K562 (cell line): ENCODE measurements around the gene TWIST1. TPM values are rescaled to one million over a fixed set of nuclear protein-coding genes. Genes with fewer than 3 reads are reported as not detected.

Source experiments
- ATAC-seq: fragments of 200-7000 bp; cut with Tn5 transposase; 3 replicates; pipeline ENCODE4 v1.9.1; 2020; ENCODE audit warnings: moderate library complexity
- BruUV-seq: library from RNA; stranded (reverse); fragments of 400-500 nt; replicated peaks from 2 replicates; lab custom pipeline; 2021; lab: Mats Ljungman, UMichigan
- CTCF ChIA-PET: fragments of 300-600 bp; formaldehyde crosslinking; extraction: SDS; loops from one replicate; lab custom pipeline; 2021; ENCODE audit warnings: low intra/inter-chr PET ratio; lab: Yijun Ruan, JAX
- POLR2A ChIA-PET: fragments of 300-600, 350-650 bp; sonication (Branson Sonifier 250); formaldehyde crosslinking; extraction: SDS; loops from one replicate; lab custom pipeline; 2021; ENCODE audit warnings: antibody characterized with exemption, inconsistent platforms; lab: Yijun Ruan, JAX
- DNase-seq, 4 experiments: peaks; one replicate each; pipeline versions ENCODE4 v3.0.0 to v3.0.0-alpha.2; 2011 to 2018; ENCODE audit warnings: low spot score in 3 of 4, mixed read lengths in 3 of 4; ENCODE audit errors: extremely low read depth in 1 of 4
- FAIRE-seq: peaks from 2 replicates; lab custom pipeline; 2011; peaks lifted over from hg19 to GRCh38; lab: Jason Lieb, UNC
- H2AFZ ChIP-seq: 2 replicates; pipeline ENCODE4 v1.6.0; 2011; ENCODE audit warnings: low read depth, low read length, control low read depth, inconsistent platforms
- H3K27ac ChIP-seq: fragments of 200-600 bp; 3 replicates; pipeline ENCODE4 v1.8.0; 2011; ENCODE audit warnings: low read depth, mild to moderate bottlenecking, control low read depth, inconsistent platforms, low read length, moderate library complexity, mixed read lengths; ENCODE audit errors: extremely low read depth
- H3K27me3 ChIP-seq, 2 experiments: fragments of 300-600 bp in 1 of 2; 2 replicates in 1 of 2; 3 replicates in 1 of 2; pipeline versions ENCODE4 v1.6.0 to v1.8.0; 2011; ENCODE audit warnings: inconsistent platforms in 2 of 2, low read length in 2 of 2, mild to moderate bottlenecking in 1 of 2, mixed read lengths in 1 of 2, moderate library complexity in 1 of 2; ENCODE audit not compliant: control insufficient read depth in 2 of 2, insufficient read depth in 2 of 2
- H3K36me3 ChIP-seq: fragments of 300-600 bp; 3 replicates; pipeline ENCODE4 v1.8.0; 2011; ENCODE audit warnings: mild to moderate bottlenecking, low read length, inconsistent platforms; ENCODE audit not compliant: control insufficient read depth, insufficient read depth
- H3K4me1 ChIP-seq, 2 experiments: fragments of 200-600 bp in 1 of 2; replicated peaks in 1 of 2; 2 replicates in 1 of 2; 3 replicates in 1 of 2; pipeline versions ENCODE4 v1.5.1 to v1.8.0; 2011; ENCODE audit warnings: inconsistent platforms in 2 of 2, low read length in 2 of 2, mild to moderate bottlenecking in 1 of 2, mixed read lengths in 1 of 2, moderate library complexity in 1 of 2; ENCODE audit not compliant: control insufficient read depth in 2 of 2, insufficient read depth in 2 of 2
- H3K4me2 ChIP-seq: 2 replicates; pipeline ENCODE4 v1.6.1; 2011; ENCODE audit warnings: low read length, control low read depth, inconsistent platforms, mixed read lengths; ENCODE audit not compliant: insufficient read depth
- H3K4me3 ChIP-seq: fragments of 200-600 bp; sonication (generic), shearing (Covaris generic); 2 replicates; pipeline ENCODE4 v1.5.1; 2016; ENCODE audit warnings: control low read depth, inconsistent platforms
- H3K79me2 ChIP-seq: fragments of 200-600 bp; 3 replicates; pipeline ENCODE4 v1.8.0; 2011; ENCODE audit warnings: low read length, inconsistent platforms; ENCODE audit not compliant: control insufficient read depth, insufficient read depth
- H3K9ac ChIP-seq, 2 experiments: 2 replicates each; pipeline versions ENCODE4 v1.6.0 to v1.6.1; 2011; ENCODE audit warnings: low read depth in 2 of 2, low read length in 2 of 2, control low read depth in 1 of 2, inconsistent platforms in 1 of 2, mild to moderate bottlenecking in 1 of 2, mixed read lengths in 1 of 2; ENCODE audit not compliant: insufficient read depth in 1 of 2
- H3K9me1 ChIP-seq: one replicate; pipeline ENCODE4 v1.6.0; 2011; ENCODE audit warnings: inconsistent platforms, mild to moderate bottlenecking, low read length, moderate library complexity; ENCODE audit not compliant: control insufficient read depth, insufficient read depth
- H3K9me3 ChIP-seq: replicated peaks from 2 replicates; pipeline ENCODE4 v1.5.1; 2011; ENCODE audit warnings: low read depth, low read length, inconsistent platforms; ENCODE audit not compliant: control insufficient read depth, insufficient read depth
- H4K20me1 ChIP-seq: replicated peaks from 2 replicates; pipeline ENCODE4 v1.6.1; 2011; ENCODE audit warnings: low read length, inconsistent platforms, mixed read lengths; ENCODE audit not compliant: control insufficient read depth, insufficient read depth
- DEAF1 ChIP-seq: fragments of 450-650 bp; formaldehyde crosslinking; IDR thresholded peaks from 2 replicates; pipeline ENCODE4 v1.4.0; 2020; ENCODE audit warnings: mild to moderate bottlenecking, moderate library complexity
- RAD21 ChIP-seq, 2 experiments: fragments of 250-450 bp in 1 of 2; fragments of 450-650 bp in 1 of 2; sonication (Bioruptor Pico) in 1 of 2; formaldehyde crosslinking in 1 of 2; IDR thresholded peaks in 1 of 2; conservative IDR thresholded peaks in 1 of 2; 2 replicates each; pipeline versions ENCODE4 v1.4.0 to v1.8.0; 2020 to 2022; ENCODE audit warnings: mild to moderate bottlenecking in 2 of 2, moderate library complexity in 1 of 2
- ZNF232 ChIP-seq: sonication (generic); formaldehyde crosslinking; IDR thresholded peaks from 2 replicates; pipeline ENCODE4 v1.8.0; 2022; ENCODE audit warnings: mild to moderate bottlenecking, missing genetic modification reagents
- whole genome bisulfite sequencing: fragments of 100-300 bp; shearing (Covaris generic); methylation state at CpG from one replicate; pipeline ENCODE4 v1.1.6; 2016; ENCODE audit warnings: low coverage, mixed read lengths; ENCODE audit not compliant: insufficient coverage; ENCODE audit errors: missing lambda C conversion rate; 5-methylcytosine and 5-hydroxymethylcytosine counted together
- in situ Hi-C: fragments of 300-500 bp; cut with MboI; formaldehyde crosslinking; loops from 4 replicates; pipeline ENCODE4 v1.15.0; 2018; ENCODE audit warnings: inconsistent platforms, mixed read lengths
- intact Hi-C: fragments of 100-400 bp; cut with micrococcal nuclease; formaldehyde crosslinking; loops from 2 replicates; pipeline ENCODE4 v1.14.2; 2022
- polyA plus RNA-seq, 8 experiments: library from polyadenylated mRNA; depleted of rRNA in 4 of 8; stranded (reverse) in 5 of 8; unstranded in 3 of 8; fragments of >200 nt; fragmentation: Nextera tagmentation in 2 of 8; fragmentation: Illumina TruSeq in 1 of 8; extraction: Ambion mirVana in 2 of 8; extraction: Trizol in 1 of 8; gene quantifications; 2 replicates each; pipeline versions ENCODE4 v1.2.1 to v1.2.3, GENCODE V29; 2011 to 2014; ENCODE audit warnings: inconsistent platforms in 1 of 8, missing spikeins in 1 of 8
- total RNA-seq, 7 experiments: library from RNA; depleted of rRNA in 6 of 7; stranded (reverse); fragments of >200 nt in 6 of 7; fragmentation: Illumina TruSeq in 2 of 7; extraction: Trizol in 2 of 7; gene quantifications; 2 replicates each; pipeline versions ENCODE4 v1.2.1 to v1.2.3, GENCODE V29; 2011 to 2021; ENCODE audit warnings: low replicate concordance in 1 of 7
- TF ChIP-seq, protein P1 (sequence below), 3 experiments: IDR thresholded peaks in 2 of 3; conservative IDR thresholded peaks in 1 of 3; 2 replicates each; pipeline ENCODE4 v1.5.1; 2011 to 2012; ENCODE audit warnings: low read length in 3 of 3, mild to moderate bottlenecking in 3 of 3, control low read depth in 2 of 3, improper control_type of control experiment in 1 of 3, inconsistent platforms in 1 of 3, low read depth in 1 of 3, mixed read lengths in 1 of 3, moderate library complexity in 1 of 3; ENCODE audit not compliant: insufficient read depth in 2 of 3

Gene TWIST1
- total and polyA plus RNA-seq, 9 of the 15 experiments (the other 6 are each of a cell fraction or from before 2014, with no cell fraction given): 0.10 to 0.86 (median 0.15) TPM; not detected in 2

DNA sequence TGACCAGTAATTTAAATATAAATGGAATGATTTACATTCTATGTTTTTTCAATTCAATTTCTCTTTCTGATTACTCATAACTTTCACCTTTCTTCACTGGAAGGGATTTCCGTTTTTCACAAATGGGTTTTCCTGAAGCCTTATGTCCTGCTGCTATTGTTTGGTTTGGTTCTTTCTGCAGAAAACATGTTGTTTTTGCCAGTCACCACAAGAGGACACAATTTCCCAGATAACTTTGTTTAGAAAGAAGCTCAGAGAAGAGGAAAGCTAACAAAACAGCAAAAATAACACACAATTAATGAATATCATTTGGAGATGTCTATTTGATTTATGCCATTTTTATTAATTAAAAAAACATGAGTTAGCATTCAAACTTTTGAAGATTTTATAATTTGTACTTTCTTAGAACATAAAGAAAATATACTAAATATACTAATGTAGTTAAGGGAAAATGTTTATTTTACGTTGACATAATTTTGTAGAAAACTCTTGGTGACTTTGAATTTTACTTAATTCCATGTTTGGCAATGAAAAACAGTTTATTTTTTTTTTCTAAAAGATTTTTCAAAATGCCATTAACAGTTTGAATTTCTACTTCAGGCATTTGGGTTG, 4.6 kb upstream of the TWIST1 start:
- Histone ChIP-seq H3K36me3 (no peaks in the 10 kb centered on the region), H2AFZ (no peak overlapping the region), H3K4me2 (no peak overlapping the region), H3K27me3 (no peaks in the 10 kb centered on the region), H3K9me3 (no peaks in the 10 kb centered on the region), H3K9me1 (no peaks in the 10 kb centered on the region), H3K4me3 (no peak overlapping the region), H3K79me2 (no peaks in the 10 kb centered on the region), H3K27ac (no peak overlapping the region), H3K9ac (no peak overlapping the region), H3K4me1 (no peaks in the 10 kb centered on the region; a peak in 1 of 5 replicates), H4K20me1 (no peaks in the 10 kb centered on the region)
- 0% methylated on average over 2 of the region's 2 CpGs for WGBS
- no peak for DNase-seq
- in situ Hi-C loops (no loop called here), intact Hi-C loops (loop anchor here (5.0 kb wide), 1 partner anchor 545 kb away; no protein-coding TSS in a partner anchor)
- CTCF ChIA-PET: no interaction called here
- no peak for FAIRE-seq
- TF ChIP-seq, protein P1, sequence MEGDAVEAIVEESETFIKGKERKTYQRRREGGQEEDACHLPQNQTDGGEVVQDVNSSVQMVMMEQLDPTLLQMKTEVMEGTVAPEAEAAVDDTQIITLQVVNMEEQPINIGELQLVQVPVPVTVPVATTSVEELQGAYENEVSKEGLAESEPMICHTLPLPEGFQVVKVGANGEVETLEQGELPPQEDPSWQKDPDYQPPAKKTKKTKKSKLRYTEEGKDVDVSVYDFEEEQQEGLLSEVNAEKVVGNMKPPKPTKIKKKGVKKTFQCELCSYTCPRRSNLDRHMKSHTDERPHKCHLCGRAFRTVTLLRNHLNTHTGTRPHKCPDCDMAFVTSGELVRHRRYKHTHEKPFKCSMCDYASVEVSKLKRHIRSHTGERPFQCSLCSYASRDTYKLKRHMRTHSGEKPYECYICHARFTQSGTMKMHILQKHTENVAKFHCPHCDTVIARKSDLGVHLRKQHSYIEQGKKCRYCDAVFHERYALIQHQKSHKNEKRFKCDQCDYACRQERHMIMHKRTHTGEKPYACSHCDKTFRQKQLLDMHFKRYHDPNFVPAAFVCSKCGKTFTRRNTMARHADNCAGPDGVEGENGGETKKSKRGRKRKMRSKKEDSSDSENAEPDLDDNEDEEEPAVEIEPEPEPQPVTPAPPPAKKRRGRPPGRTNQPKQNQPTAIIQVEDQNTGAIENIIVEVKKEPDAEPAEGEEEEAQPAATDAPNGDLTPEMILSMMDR (IDR thresholded peaks at IDR 0.05 in 2 of 3, conservative IDR thresholded peaks at IDR 0.05 in 1 of 3; ENCODE audit: insufficient read depth in 2 of 3, low read depth in 1 of 3, low read length in 3 of 3): peak in 1 of 3 experiments; percentile 32; a peak in 1 of 6 replicates
- TF ChIP-seq ZNF232 (CRISPR knock-in tag): no peak
- TF ChIP-seq DEAF1 (CRISPR knock-in tag): peak; percentile 34; the same call in 1 of the 2 replicates
- TF ChIP-seq RAD21 (CRISPR knock-in tag; conservative IDR thresholded peaks at IDR 0.05 in 1 of 2, IDR thresholded peaks at IDR 0.05 in 1 of 2): peak; percentile 51 to 55
- no peak for ATAC-seq
- no TSS peak for BruUV-seq
- POLR2A ChIA-PET: no interaction called here
